Muscle layer of colon (tissue), 2 donors: ENCODE data around the gene NUP62CL.

Experiments used
- H3K27ac ChIP-seq: one replicate; pipeline ENCODE4 v1.7.0; 2013; ENCODE audit warnings: low read depth, mild to moderate bottlenecking, low read length, moderate library complexity
- H3K27me3 ChIP-seq, 2 donors: one replicate each; pipeline ENCODE4 v1.7.0; 2013; ENCODE audit warnings: low read length in 2 of 2, mild to moderate bottlenecking in 2 of 2; ENCODE audit not compliant: insufficient read depth in 2 of 2, control insufficient read depth in 1 of 2
- H3K36me3 ChIP-seq: one replicate; pipeline ENCODE4 v1.7.0; 2013; ENCODE audit warnings: mild to moderate bottlenecking, low read length; ENCODE audit not compliant: insufficient read depth
- H3K4me1 ChIP-seq: one replicate; pipeline ENCODE4 v1.7.0; 2013; ENCODE audit warnings: mild to moderate bottlenecking, low read length; ENCODE audit not compliant: insufficient read depth
- H3K4me3 ChIP-seq, 2 donors: one replicate each; pipeline ENCODE4 v1.7.0; 2013; ENCODE audit warnings: low read length in 2 of 2, low read depth in 1 of 2, mild to moderate bottlenecking in 1 of 2, moderate library complexity in 1 of 2
- H3K9ac ChIP-seq: one replicate; pipeline ENCODE4 v1.7.0; 2013; ENCODE audit warnings: low read length
- H3K9me3 ChIP-seq: one replicate; pipeline ENCODE4 v1.7.0; 2013; ENCODE audit warnings: mild to moderate bottlenecking, low read length
- donor health status: abdominal sarcoma.
- donor health status: Adenocarcinoma of cecum.

Gene NUP62CL

GRCh38 chrX:107135049-107135964 is 70.9 kb downstream of the NUP62CL start:
- no peaks in the 10 kb centered on the region for H3K27me3 ChIP-seq
- no peaks in the 10 kb centered on the region for H3K4me1 ChIP-seq
- no peak overlapping the region for H3K4me3 ChIP-seq
- no peak overlapping the region for H3K9ac ChIP-seq
- H3K9me3 ChIP-seq = no peaks in the 10 kb centered on the region
- H3K36me3 ChIP-seq = no peaks in the 10 kb centered on the region
- no peak overlapping the region for H3K27ac ChIP-seq

- no peaks in the 10 kb centered on the region for H3K4me1 ChIP-seq
- H3K4me3 ChIP-seq = no peak overlapping the region
- H3K27ac ChIP-seq = no peak overlapping the region
- no peaks in the 10 kb centered on the region for H3K9me3 ChIP-seq
- H3K9ac ChIP-seq = no peak overlapping the region
- H3K36me3 ChIP-seq = no peaks in the 10 kb centered on the region
- H3K27me3 ChIP-seq = no peaks in the 10 kb centered on the region
Observed at GRCh38 chrX:107123750-107124149, 82.5 kb downstream of the NUP62CL start.

GRCh38 chrX:107119283-107119682 is 87.0 kb downstream of the NUP62CL start:
- no peaks in the 10 kb centered on the region for H3K4me1 ChIP-seq
- H3K9ac ChIP-seq = no peak overlapping the region
- peaks cover 20% of the 10 kb centered on the region for H3K36me3 ChIP-seq
- H3K4me3 ChIP-seq = peak overlapping the region in 1 of 2 donors; percentile 58
- no peak overlapping the region for H3K27ac ChIP-seq
- peaks cover 0 to 5% of the 10 kb centered on the region in 2 donors for H3K27me3 ChIP-seq
- H3K9me3 ChIP-seq = no peaks in the 10 kb centered on the region

- H3K27me3 ChIP-seq = peaks cover 0 to 5% of the 10 kb centered on the region in 2 donors
- H3K27ac ChIP-seq = peak within 1 kb of the TSS; percentile 12
- H3K4me1 ChIP-seq = no peaks in the 10 kb centered on the region
- peaks cover 21% of the 10 kb centered on the region for H3K36me3 ChIP-seq
- peak within 1 kb of the TSS; percentile 47 to 58 for H3K4me3 ChIP-seq
- no peak within 1 kb of the TSS for H3K9ac ChIP-seq
- no peaks in the 10 kb centered on the region for H3K9me3 ChIP-seq
Observed at GRCh38 chrX:107118322-107119147, 87.7 kb downstream of the NUP62CL start, which contains the start of gene RBM41. Gene RBM41, minus strand, starts transcription at chrX:107118822. Its CDS starts 49 bp downstream, at chrX:107118773.

- H3K36me3 ChIP-seq = peaks cover 21% of the 10 kb centered on the region
- no peak overlapping the region for H3K9ac ChIP-seq
- peak overlapping the region; percentile 47 to 58 for H3K4me3 ChIP-seq
- H3K9me3 ChIP-seq = no peaks in the 10 kb centered on the region
- no peaks in the 10 kb centered on the region for H3K4me1 ChIP-seq
- peaks cover 0 to 5% of the 10 kb centered on the region in 2 donors for H3K27me3 ChIP-seq
- H3K27ac ChIP-seq = peak overlapping the region; percentile 12
Observed at GRCh38 chrX:107117993-107118321, 88.3 kb downstream of the NUP62CL start.

GRCh38 chrX:107107459-107107858 is 98.8 kb downstream of the NUP62CL start:
- H3K9me3 ChIP-seq = no peaks in the 10 kb centered on the region
- no peak overlapping the region for H3K4me3 ChIP-seq
- H3K27ac ChIP-seq = no peak overlapping the region
- no peaks in the 10 kb centered on the region for H3K27me3 ChIP-seq
- H3K9ac ChIP-seq = no peak overlapping the region
- no peaks in the 10 kb centered on the region for H3K4me1 ChIP-seq
- H3K36me3 ChIP-seq = no peaks in the 10 kb centered on the region

- Histone ChIP-seq H3K27me3 (no peaks in the 10 kb centered on the region), H3K27ac (no peak overlapping the region), H3K4me3 (no peak overlapping the region), H3K36me3 (no peaks in the 10 kb centered on the region), H3K9ac (no peak overlapping the region), H3K4me1 (no peaks in the 10 kb centered on the region), H3K9me3 (no peaks in the 10 kb centered on the region)
Observed at GRCh38 chrX:107102980-107103379, 103.3 kb downstream of the NUP62CL start.

- Histone ChIP-seq H3K27ac (no peak overlapping the region), H3K9ac (no peak overlapping the region), H3K9me3 (no peaks in the 10 kb centered on the region), H3K4me1 (no peaks in the 10 kb centered on the region), H3K4me3 (no peak overlapping the region), H3K36me3 (no peaks in the 10 kb centered on the region), H3K27me3 (no peaks in the 10 kb centered on the region)
Observed at GRCh38 chrX:107076158-107076557, 130.1 kb downstream of the NUP62CL start.
